Activated naive CD8-positive, alpha-beta T cell treated with anti-CD3 and anti-CD28 coated beads, Interleukin-2, amount 10 ng/mL, durations not matched to agents 7 days and 5 days (primary cell): ENCODE results near the gene GPR153. TPM values are rescaled to one million over a fixed set of nuclear protein-coding genes. Genes with fewer than 3 reads are reported as not detected.

Experiments used
- ATAC-seq: fragments of 150-1000 bp; cut with Tn5 transposase; one replicate; pipeline ENCODE4 v1.10.0; 2021; ENCODE audit warnings: low read depth, moderate library complexity
- POLR2A ChIA-PET: fragments of 350-600 bp; sonication (Branson Sonifier 250); formaldehyde crosslinking; loops from one replicate; lab custom pipeline; 2021; ENCODE audit warnings: antibody characterized with exemption; lab: Charles Lee
- DNase-seq: peaks from one replicate; pipeline ENCODE4 v3.0.0; 2021
- H3K27ac Mint-ChIP-seq: one replicate; pipeline ENCODE4 v1.8.0; 2022; ENCODE audit warnings: mild to moderate bottlenecking, mixed read lengths
- H3K27me3 Mint-ChIP-seq: one replicate; pipeline ENCODE4 v1.8.0; 2022; ENCODE audit warnings: mild to moderate bottlenecking, moderate library complexity, mixed read lengths
- H3K36me3 Mint-ChIP-seq: one replicate; pipeline ENCODE4 v1.8.0; 2021; ENCODE audit warnings: mild to moderate bottlenecking, mixed read lengths
- H3K4me1 Mint-ChIP-seq: one replicate; pipeline ENCODE4 v1.8.0; 2021; ENCODE audit warnings: mixed read lengths
- H3K4me3 Mint-ChIP-seq: one replicate; pipeline ENCODE4 v1.8.0; 2022; ENCODE audit warnings: mild to moderate bottlenecking, moderate library complexity, mixed read lengths
- H3K9me3 Mint-ChIP-seq: one replicate; pipeline ENCODE4 v1.8.0; 2021; ENCODE audit warnings: mixed read lengths
- total RNA-seq, 2 experiments: library from RNA; stranded (reverse); gene quantifications; one replicate each; pipeline ENCODE4 v1.2.3, GENCODE V29; 2021

GPR153 gene
- total RNA-seq, 2 experiments from 2014 or later = 0.58 to 0.74 TPM

GRCh38 chr1:6271006-6271405 is 10.1 kb upstream of the GPR153 start:
- H3K27me3 Mint-ChIP-seq = no peaks in the 10 kb centered on the region
- no peak overlapping the region for H3K27ac Mint-ChIP-seq
- POLR2A ChIA-PET = no interaction called here
- H3K4me3 Mint-ChIP-seq = no peak overlapping the region
- no peak for DNase-seq
- H3K36me3 Mint-ChIP-seq = no peaks in the 10 kb centered on the region
- no peak for ATAC-seq
- no peaks in the 10 kb centered on the region for H3K4me1 Mint-ChIP-seq
- no peaks in the 10 kb centered on the region for H3K9me3 Mint-ChIP-seq

GRCh38 chr1:6270401-6270800 is 9.5 kb upstream of the GPR153 start:
- Mint-ChIP-seq H3K4me3 (no peak overlapping the region), H3K9me3 (no peaks in the 10 kb centered on the region), H3K27ac (no peak overlapping the region), H3K36me3 (no peaks in the 10 kb centered on the region), H3K4me1 (no peaks in the 10 kb centered on the region), H3K27me3 (no peaks in the 10 kb centered on the region)
- no peak for ATAC-seq
- POLR2A ChIA-PET = interaction anchor here (0.6 kb wide), 1 partner anchor 196 kb away, joined by 3 read pairs; no protein-coding TSS in a partner anchor
- no peak for DNase-seq

- H3K36me3 Mint-ChIP-seq = no peaks in the 10 kb centered on the region
- no peaks in the 10 kb centered on the region for H3K9me3 Mint-ChIP-seq
- POLR2A ChIA-PET = interaction anchor here (0.6 kb wide), 1 partner anchor 197 kb away, joined by 3 read pairs; no protein-coding TSS in a partner anchor
- H3K27me3 Mint-ChIP-seq = no peaks in the 10 kb centered on the region
- H3K4me3 Mint-ChIP-seq = no peak overlapping the region
- DNase-seq = no peak
- ATAC-seq = no peak
- H3K27ac Mint-ChIP-seq = no peak overlapping the region
- no peaks in the 10 kb centered on the region for H3K4me1 Mint-ChIP-seq
Observed at GRCh38 chr1:6269720-6270400, 9.0 kb upstream of the GPR153 start.

- Mint-ChIP-seq H3K27me3 (no peaks in the 10 kb centered on the region), H3K9me3 (no peaks in the 10 kb centered on the region), H3K4me3 (no peak overlapping the region), H3K4me1 (no peaks in the 10 kb centered on the region), H3K36me3 (no peaks in the 10 kb centered on the region), H3K27ac (no peak overlapping the region)
- POLR2A ChIA-PET = no interaction called here
- no peak for DNase-seq
- no peak for ATAC-seq
Observed at GRCh38 chr1:6269296-6269695, 8.4 kb upstream of the GPR153 start.

- H3K4me1 Mint-ChIP-seq = peaks cover 3% of the 10 kb centered on the region
- no peak overlapping the region for H3K4me3 Mint-ChIP-seq
- DNase-seq (no peak), ATAC-seq (no peak)
- H3K27ac Mint-ChIP-seq = no peak overlapping the region
- H3K9me3 Mint-ChIP-seq = no peaks in the 10 kb centered on the region
- POLR2A ChIA-PET = no interaction called here
- no peaks in the 10 kb centered on the region for H3K27me3 Mint-ChIP-seq
- H3K36me3 Mint-ChIP-seq = no peaks in the 10 kb centered on the region
Observed at GRCh38 chr1:6268415-6268814, 7.5 kb upstream of the GPR153 start.

GRCh38 chr1:6267686-6268322 is 6.9 kb upstream of the GPR153 start:
- Mint-ChIP-seq H3K27ac (no peak overlapping the region), H3K9me3 (no peaks in the 10 kb centered on the region), H3K27me3 (no peaks in the 10 kb centered on the region), H3K36me3 (no peaks in the 10 kb centered on the region), H3K4me3 (no peak overlapping the region), H3K4me1 (peaks cover 4% of the 10 kb centered on the region)
- POLR2A ChIA-PET = no interaction called here
- ATAC-seq (no peak), DNase-seq (no peak)

GRCh38 chr1:6266641-6267040 is 5.7 kb upstream of the GPR153 start:
- peaks cover 6% of the 10 kb centered on the region for H3K4me1 Mint-ChIP-seq
- H3K36me3 Mint-ChIP-seq = no peaks in the 10 kb centered on the region
- ATAC-seq (no peak), DNase-seq (no peak)
- H3K27me3 Mint-ChIP-seq = peaks cover 4% of the 10 kb centered on the region
- POLR2A ChIA-PET = no interaction called here
- no peak overlapping the region for H3K27ac Mint-ChIP-seq
- H3K4me3 Mint-ChIP-seq = no peak overlapping the region
- H3K9me3 Mint-ChIP-seq = no peaks in the 10 kb centered on the region

- POLR2A ChIA-PET = no interaction called here
- peaks cover 6% of the 10 kb centered on the region for H3K4me1 Mint-ChIP-seq
Observed at GRCh38 chr1:6265151-6265550, 4.3 kb upstream of the GPR153 start.

GRCh38 chr1:6263716-6264115 is 2.8 kb upstream of the GPR153 start:
- Mint-ChIP-seq H3K4me1 (peaks cover 6% of the 10 kb centered on the region), H3K9me3 (no peaks in the 10 kb centered on the region), H3K27ac (no peak overlapping the region), H3K36me3 (no peaks in the 10 kb centered on the region), H3K27me3 (peaks cover 15% of the 10 kb centered on the region), H3K4me3 (no peak overlapping the region)
- POLR2A ChIA-PET = no interaction called here
- DNase-seq (no peak), ATAC-seq (no peak)

More at GRCh38 chr1:6265151-6265550, 4.3 kb upstream of the GPR153 start:
- Mint-ChIP-seq H3K9me3 (no peaks in the 10 kb centered on the region), H3K36me3 (no peaks in the 10 kb centered on the region), H3K27ac (no peak overlapping the region), H3K4me3 (no peak overlapping the region), H3K27me3 (peaks cover 7% of the 10 kb centered on the region)
- DNase-seq (no peak), ATAC-seq (no peak)

- peaks cover 16% of the 10 kb centered on the region for H3K27me3 Mint-ChIP-seq
- no peaks in the 10 kb centered on the region for H3K36me3 Mint-ChIP-seq
- no peak overlapping the region for H3K4me3 Mint-ChIP-seq
- POLR2A ChIA-PET = interaction anchor here (0.5 kb wide), 1 partner anchor 74 kb away, joined by 3 read pairs; no protein-coding TSS in a partner anchor
- ATAC-seq (no peak), DNase-seq (no peak)
- no peaks in the 10 kb centered on the region for H3K9me3 Mint-ChIP-seq
- H3K27ac Mint-ChIP-seq = no peak overlapping the region
- peaks cover 6% of the 10 kb centered on the region for H3K4me1 Mint-ChIP-seq
Observed at GRCh38 chr1:6262555-6263420, 1.9 kb upstream of the GPR153 start.

- H3K36me3 Mint-ChIP-seq = no peaks in the 10 kb centered on the region
- no peak for ATAC-seq
- H3K9me3 Mint-ChIP-seq = no peaks in the 10 kb centered on the region
- H3K4me3 Mint-ChIP-seq = peak overlapping the region; percentile 57
- peaks cover 17% of the 10 kb centered on the region for H3K27me3 Mint-ChIP-seq
- no peak for DNase-seq
- H3K27ac Mint-ChIP-seq = no peak overlapping the region
- POLR2A ChIA-PET = no interaction called here
- H3K4me1 Mint-ChIP-seq = peaks cover 6% of the 10 kb centered on the region
Observed at GRCh38 chr1:6261615-6261995, 707 bp upstream of the GPR153 start.

- H3K27ac Mint-ChIP-seq = no peak overlapping the region
- H3K4me3 Mint-ChIP-seq = no peak overlapping the region
- ATAC-seq = peak; percentile 27
- peaks cover 17% of the 10 kb centered on the region for H3K27me3 Mint-ChIP-seq
- H3K4me1 Mint-ChIP-seq = peaks cover 6% of the 10 kb centered on the region
- H3K36me3 Mint-ChIP-seq = no peaks in the 10 kb centered on the region
- H3K9me3 Mint-ChIP-seq = no peaks in the 10 kb centered on the region
- DNase-seq = peak; percentile 58
- POLR2A ChIA-PET = interaction anchor here (0.6 kb wide), 1 partner anchor 390 kb away, joined by 4 read pairs; no protein-coding TSS in a partner anchor
Observed at GRCh38 chr1:6260433-6260934, 414 bp downstream of the GPR153 start.
